ENCODE data around the gene OR1J1. TPM values are rescaled to one million over a fixed set of nuclear protein-coding genes. Genes with fewer than 3 reads are reported as not detected.

OR1J1 gene
- polyA plus RNA-seq (ENCODE audit: insufficient read length in 10 of 10) = not detected
- long read RNA-seq, donor 1, partial matches to known transcripts = 0 of 1 reads
- long read RNA-seq, donor 1, other reads (novel, unspliced or antisense) = 0 of 1 reads
- long read RNA-seq, donor 2 = 0 reads
- long read RNA-seq, donor 3, partial matches to known transcripts = 0 of 1 reads
- long read RNA-seq, donor 3, other reads (novel, unspliced or antisense) = 0 of 1 reads
- long read RNA-seq, donor 4 = 0 reads
- long read RNA-seq, donor 5 = 0 reads
- long read RNA-seq, donor 6 = 0 reads
- long read RNA-seq, donor 7 = 0 reads
- long read RNA-seq, donor 8 = 0 reads
- long read RNA-seq, donor 9 = 0 reads

GRCh38 chr9:122477826-122478225 is at the start of gene OR1J1:
OR1J1 (minus strand) TSS chr9:122477926; CDS start chr9:122477926, 0 bp downstream.
- no peak for DNase-seq

DNA sequence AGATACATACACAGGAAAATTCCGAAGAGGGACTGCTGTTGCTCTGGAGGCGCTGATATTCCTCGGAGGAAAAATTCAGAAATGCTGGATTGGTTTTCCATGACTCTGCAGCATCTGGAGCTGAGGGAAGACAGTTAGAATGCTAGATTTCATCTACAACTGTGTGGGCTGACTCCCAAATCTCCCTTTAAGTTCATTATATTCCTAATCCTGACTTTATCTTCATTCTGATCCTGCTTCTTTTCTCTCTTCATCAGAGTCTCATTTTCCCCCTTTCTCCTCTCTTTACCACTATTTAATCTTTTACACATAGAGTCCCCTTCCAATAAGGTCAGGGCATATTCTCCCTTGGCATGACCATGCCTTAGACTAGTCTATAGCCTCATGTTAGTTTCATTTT is 49.5 kb upstream of the OR1J1 start, which contains the start of gene OR1N1:
TSS of gene OR1N1 (minus strand) at position 101 of the 400 bp plus-strand sequence. CDS start at position 101, 0 bp downstream.
- no peak for DNase-seq

DNA sequence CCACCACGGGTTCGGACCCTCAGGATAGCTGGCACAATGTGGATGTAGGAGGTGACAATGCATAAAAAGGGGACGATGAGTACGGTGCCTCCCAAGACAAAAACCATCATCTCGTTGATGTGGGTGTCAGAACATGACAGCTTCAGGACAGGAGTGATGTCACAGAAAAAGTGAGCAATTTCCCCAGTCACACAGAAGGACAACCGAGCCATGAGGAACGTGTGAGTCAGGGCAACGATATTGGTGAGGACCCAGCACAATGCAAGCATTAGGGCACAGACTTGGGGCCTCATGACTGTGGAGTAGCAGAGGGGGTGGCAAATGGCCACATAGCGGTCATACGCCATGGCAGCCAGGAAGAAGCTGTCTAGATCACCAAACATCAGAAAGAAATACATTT is 48.9 kb upstream of the OR1J1 start:
- no peak for DNase-seq

- no peak for DNase-seq
Measured at GRCh38 chr9:122519376-122519775, 41.6 kb upstream of the OR1J1 start.

DNA sequence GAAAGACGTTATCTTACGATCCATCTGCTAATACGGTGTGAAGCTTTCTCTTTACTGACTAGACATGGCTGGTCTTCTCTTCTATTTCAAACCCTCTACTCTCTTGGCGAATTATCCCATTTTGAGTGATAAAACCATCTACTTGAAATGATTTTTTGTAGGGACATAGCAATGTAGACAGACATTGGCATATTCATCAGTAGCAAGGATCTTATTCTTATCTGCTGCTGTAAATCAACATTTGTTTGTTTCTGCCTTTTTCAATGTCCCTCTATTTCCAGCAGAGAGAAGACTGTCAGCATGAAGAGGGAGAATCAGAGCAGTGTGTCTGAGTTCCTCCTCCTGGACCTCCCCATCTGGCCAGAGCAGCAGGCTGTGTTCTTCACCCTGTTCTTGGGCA is 41.1 kb upstream of the OR1J1 start, which contains the start of gene OR1J4:
TSS of gene OR1J4 (plus strand) at position 301 of the 400 bp plus-strand sequence. CDS start at position 301, 0 bp downstream.
- DNase-seq = no peak

- DNase-seq = no peak
Measured at GRCh38 chr9:122518226-122518625, 40.5 kb upstream of the OR1J1 start.

DNA sequence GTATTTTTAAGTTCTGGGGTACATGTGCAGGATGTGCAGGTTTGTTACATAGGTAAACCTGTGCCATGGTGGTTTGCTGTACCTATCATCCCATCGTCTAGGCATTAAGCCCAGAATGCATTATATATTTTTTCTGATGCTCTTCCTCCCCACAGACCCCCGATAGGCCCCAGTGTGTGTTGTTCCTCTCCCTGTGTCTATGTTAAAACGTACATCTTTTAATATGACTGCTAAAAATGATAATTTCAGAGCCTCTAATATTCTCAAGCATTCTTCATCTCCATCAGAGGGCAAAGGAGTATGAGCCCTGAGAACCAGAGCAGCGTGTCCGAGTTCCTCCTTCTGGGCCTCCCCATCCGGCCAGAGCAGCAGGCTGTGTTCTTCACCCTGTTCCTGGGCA is 32.8 kb upstream of the OR1J1 start, which contains the start of gene OR1J2:
TSS of gene OR1J2 (plus strand) at position 301 of the 400 bp plus-strand sequence. CDS start at position 301, 0 bp downstream.
- DNase-seq = no peak

DNA sequence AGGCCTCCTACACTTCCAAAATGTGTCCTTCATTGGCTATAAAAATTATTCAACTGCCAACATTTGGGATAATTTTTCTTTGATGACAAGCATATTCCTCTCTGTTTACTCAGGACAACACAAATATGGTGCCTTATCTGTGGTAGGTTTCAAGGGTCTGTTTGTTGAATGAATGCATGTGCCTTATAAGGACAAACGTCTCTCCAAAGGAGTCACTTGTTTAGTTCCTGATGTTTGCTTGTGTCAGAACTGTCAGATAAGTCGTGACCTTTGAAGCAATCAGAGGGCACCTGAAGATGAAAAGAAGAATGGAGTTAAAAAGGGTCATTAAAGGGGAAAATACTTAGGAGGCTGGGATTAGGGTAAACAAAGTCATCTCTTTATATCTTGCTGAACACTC is 29.2 kb upstream of the OR1J1 start:
- no peak for DNase-seq

DNA sequence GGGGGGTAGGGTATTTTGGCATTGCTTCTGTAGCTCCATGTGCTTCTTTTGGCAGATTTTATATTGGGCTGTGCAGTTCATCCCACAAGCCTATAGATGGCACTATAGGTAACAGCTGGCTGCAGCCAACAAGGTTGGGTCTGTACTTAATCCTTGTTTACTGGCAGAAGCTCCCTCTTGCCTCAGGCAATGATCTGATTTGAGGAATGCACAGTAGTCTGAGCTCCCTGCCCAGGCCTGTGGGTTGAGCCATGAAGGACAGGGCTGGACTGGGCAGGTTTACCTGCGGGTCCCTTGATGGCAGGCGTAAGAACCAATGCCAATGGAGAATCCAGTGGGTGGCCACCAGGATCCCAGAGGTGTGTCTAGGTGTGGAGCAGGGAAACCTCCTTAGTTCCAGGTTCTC is 21.2 kb upstream of the OR1J1 start:
- peak in 1 of 3 donors; percentile 4 for DNase-seq

- DNase-seq = no peak
Measured at GRCh38 chr9:122479062-122479461, 1.3 kb upstream of the OR1J1 start.

GRCh38 chr9:122477346-122477745 is 380 bp downstream of the OR1J1 start:
- DNase-seq = no peak

GRCh38 chr9:122475717-122476116 is 2.0 kb downstream of the OR1J1 start:
- DNase-seq = no peak

- DNase-seq = no peak
Measured at GRCh38 chr9:122474561-122474960, 3.2 kb downstream of the OR1J1 start.

GRCh38 chr9:122468735-122469134 is 9.0 kb downstream of the OR1J1 start:
- DNase-seq = no peak

- DNase-seq = no peak
Measured at GRCh38 chr9:122466456-122466855, 11.3 kb downstream of the OR1J1 start.

DNA sequence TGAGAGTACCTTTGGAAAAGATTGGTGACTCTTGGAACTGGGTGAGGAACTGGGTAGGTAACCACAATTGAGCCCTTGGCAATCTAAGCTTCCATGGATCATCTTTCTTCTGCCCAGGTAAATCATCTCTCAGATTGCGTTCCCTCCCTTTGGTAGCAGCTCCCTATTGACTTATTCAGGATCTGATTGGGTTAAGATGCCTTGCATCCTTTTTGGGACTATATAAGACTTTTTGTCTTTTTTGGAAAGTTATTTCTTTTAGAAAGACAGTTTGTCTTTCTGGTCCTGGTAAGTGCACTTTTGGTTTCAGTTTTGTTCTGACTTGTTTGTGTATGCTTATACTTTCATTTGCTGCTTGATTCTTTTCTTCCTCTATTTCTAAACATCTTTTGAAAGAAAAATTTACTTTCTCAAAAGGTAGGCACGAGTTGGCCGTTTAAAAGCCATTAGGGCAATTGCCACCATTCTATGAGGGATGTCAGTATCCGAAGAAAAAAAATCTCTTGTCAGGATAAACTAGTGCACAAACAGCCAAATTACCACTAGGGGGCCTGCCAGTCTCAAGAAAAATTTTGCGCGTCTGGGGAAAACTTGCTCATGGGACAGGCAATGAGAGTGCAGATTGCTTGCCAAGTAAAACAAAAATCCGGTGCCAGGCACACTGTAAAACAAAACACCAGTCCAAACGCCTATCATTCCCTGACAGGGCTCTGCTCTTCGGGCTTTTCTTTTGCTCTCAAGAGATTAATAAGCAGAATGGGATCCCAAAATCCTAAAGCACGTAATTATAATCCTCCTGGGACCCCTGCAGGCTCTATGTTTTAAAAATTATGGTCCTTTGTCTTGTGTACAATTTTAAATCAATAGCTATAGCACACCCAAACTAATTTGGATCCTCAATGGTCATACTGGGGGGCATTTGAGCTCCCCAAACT is 12.8 kb downstream of the OR1J1 start:
- DNase-seq = peak; percentile 39 to 70 (median 65)

DNA sequence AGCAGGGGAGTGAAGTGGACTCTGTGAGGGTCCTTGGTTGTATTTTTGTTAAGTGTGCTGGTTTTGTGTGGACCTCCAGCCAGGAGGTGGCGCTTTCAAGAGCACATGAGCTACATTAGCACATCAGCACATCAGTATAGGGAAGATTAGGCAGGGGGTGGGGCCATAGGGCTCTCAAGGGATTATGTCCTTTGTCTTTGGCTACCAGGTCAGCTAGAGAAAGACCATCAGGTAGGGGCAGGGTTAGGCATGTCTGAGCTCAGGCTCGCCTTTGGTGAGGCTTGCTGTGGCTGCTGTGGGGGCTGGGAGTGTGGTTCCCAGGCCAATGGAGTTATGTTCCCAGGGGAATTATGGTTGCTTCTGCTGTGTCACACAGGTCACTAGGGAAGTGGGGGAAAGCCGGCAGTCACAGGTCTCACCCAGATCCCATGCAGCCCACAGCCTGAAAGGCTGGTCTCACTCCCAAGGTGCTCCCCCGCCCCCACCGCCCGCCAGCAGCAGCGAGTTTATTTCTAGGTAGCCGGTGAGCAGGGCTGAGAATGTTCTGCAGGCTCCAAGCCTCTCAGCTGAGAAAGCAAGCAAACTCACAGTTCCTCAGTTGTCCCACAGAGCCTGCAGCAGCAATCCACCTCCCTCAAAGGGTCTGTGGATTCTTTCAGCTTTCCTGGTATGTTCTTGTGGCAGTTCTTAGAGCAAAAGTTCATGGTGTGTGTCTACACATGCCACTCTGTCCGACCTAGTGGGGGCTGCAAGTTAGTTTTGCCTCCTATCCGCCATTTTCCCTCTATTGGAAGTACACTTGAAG is 13.7 kb downstream of the OR1J1 start:
- DNase-seq = no peak

DNA sequence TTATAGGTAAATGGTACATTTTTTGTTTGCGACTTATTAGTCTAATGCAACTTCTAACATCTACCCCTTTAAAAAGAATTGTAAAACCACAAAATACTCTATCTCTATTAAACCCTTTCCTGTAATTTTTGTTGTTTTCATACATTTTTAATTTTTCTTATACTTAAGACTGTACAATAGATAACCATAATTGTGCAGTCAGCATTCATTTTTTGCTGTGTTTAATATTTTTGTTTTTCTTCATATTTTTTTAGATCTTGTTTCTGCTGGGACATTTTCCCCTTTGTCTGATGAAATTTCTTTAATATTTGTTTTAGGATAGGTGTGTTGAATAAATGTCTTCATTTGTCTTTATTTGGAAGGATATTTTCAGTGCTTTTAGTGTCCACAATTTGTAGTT is 19.9 kb downstream of the OR1J1 start:
- no peak for DNase-seq

DNA sequence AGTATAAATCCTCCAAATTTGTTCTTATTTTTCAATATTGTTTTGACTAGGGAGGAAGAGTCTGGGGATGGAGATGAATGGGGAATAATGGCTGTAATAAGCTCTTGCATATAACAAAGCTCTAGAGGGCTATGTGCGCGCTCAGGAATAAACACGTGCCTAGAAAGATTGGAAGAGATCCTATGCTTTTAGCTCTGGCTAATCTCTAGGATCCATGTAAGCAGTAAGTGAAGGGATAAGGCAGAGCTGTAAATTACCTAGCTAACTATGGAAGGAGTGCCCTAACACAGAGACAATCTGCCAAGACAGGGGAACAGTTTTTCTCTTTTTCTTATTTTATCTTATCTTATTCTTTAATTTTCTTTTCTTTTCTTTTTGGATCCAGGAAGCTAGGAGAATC is 21.6 kb downstream of the OR1J1 start:
- no peak for DNase-seq

- no peak for DNase-seq
Measured at GRCh38 chr9:122453677-122454135, 24.0 kb downstream of the OR1J1 start.

GRCh38 chr9:122446819-122447484 is 30.8 kb downstream of the OR1J1 start:
- no peak for DNase-seq
